HG03159 (cell line): ENCODE measurements around the gene FGF7.
A peak's percentile ranks its signal among the peaks of the same experiment; 100 is the strongest.
"Not testable (repeated sequence)": the region's sequence is repeated elsewhere in the genome, so short reads cannot be mapped to it uniquely, and the experiment has no call there.

Source experiments
- ATAC-seq: cut with Tn5 transposase; IDR thresholded peaks from one replicate; pipeline ENCODE4 v1.9.1; 2021; ENCODE audit warnings: mild to moderate bottlenecking, moderate library complexity; ENCODE audit not compliant: unreplicated experiment

Gene FGF7

GRCh38 chr15:49423021-49423420 is at the start of gene FGF7:
FGF7 (plus strand) TSS chr15:49423242; CDS start chr15:49424298, 1,056 bp downstream.
- ATAC-seq, result no peak

GRCh38 chr15:49379996-49380395 is 43.0 kb upstream of the FGF7 start:
- ATAC-seq, result no peak

GRCh38 chr15:49380912-49381311 is 42.1 kb upstream of the FGF7 start:
- ATAC-seq, result no peak

GRCh38 chr15:49382394-49382793 is 40.6 kb upstream of the FGF7 start:
- ATAC-seq, result no peak

GRCh38 chr15:49383266-49383665 is 39.8 kb upstream of the FGF7 start:
- ATAC-seq, result no peak

- ATAC-seq, result peak; percentile 67
These were observed 35.6 kb upstream of the FGF7 start for GRCh38 chr15:49387471-49387870.

GRCh38 chr15:49402515-49403296 is 20.3 kb upstream of the FGF7 start:
- ATAC-seq, result not testable (repeated sequence)

GRCh38 chr15:49406352-49407118 is 16.5 kb upstream of the FGF7 start:
- no peak for ATAC-seq

GRCh38 chr15:49410641-49411040 is 12.4 kb upstream of the FGF7 start:
- no peak for ATAC-seq

- no peak for ATAC-seq
These were observed 10.2 kb upstream of the FGF7 start for GRCh38 chr15:49412797-49413196.

- ATAC-seq, result no peak
These were observed 7.9 kb upstream of the FGF7 start for GRCh38 chr15:49415149-49415548.

GRCh38 chr15:49415638-49416037 is 7.4 kb upstream of the FGF7 start:
- no peak for ATAC-seq

- ATAC-seq, result no peak
These were observed 4.2 kb upstream of the FGF7 start for GRCh38 chr15:49418811-49419210.

- no peak for ATAC-seq
These were observed 1.1 kb upstream of the FGF7 start for GRCh38 chr15:49421991-49422390.

- no peak for ATAC-seq
These were observed 984 bp downstream of the FGF7 start for GRCh38 chr15:49423901-49424550.

GRCh38 chr15:49424954-49425353 is 1.9 kb downstream of the FGF7 start:
- no peak for ATAC-seq

- no peak for ATAC-seq
These were observed 4.3 kb downstream of the FGF7 start for GRCh38 chr15:49427372-49427771.

- no peak for ATAC-seq
These were observed 5.5 kb downstream of the FGF7 start for GRCh38 chr15:49428409-49429095.

GRCh38 chr15:49430046-49430445 is 7.0 kb downstream of the FGF7 start:
- no peak for ATAC-seq

- ATAC-seq, result no peak
These were observed 12.1 kb downstream of the FGF7 start for GRCh38 chr15:49435174-49435573.

- ATAC-seq, result no peak
These were observed 13.7 kb downstream of the FGF7 start for GRCh38 chr15:49436751-49437150.
